IPS-15b (cell line): ENCODE data around the gene SP6.

ENCODE experiments used
- H3K27me3 ChIP-seq: one replicate; pipeline ENCODE4 v1.6.1; 2013; ENCODE audit warnings: low read length; ENCODE audit not compliant: control insufficient read depth, insufficient read depth
- H3K36me3 ChIP-seq: one replicate; pipeline ENCODE4 v1.6.1; 2013; ENCODE audit warnings: low read length; ENCODE audit not compliant: control insufficient read depth, insufficient read depth
- H3K4me1 ChIP-seq: one replicate; pipeline ENCODE4 v1.6.1; 2013; ENCODE audit warnings: mild to moderate bottlenecking, low read length; ENCODE audit not compliant: control insufficient read depth, insufficient read depth
- H3K4me3 ChIP-seq: one replicate; pipeline ENCODE4 v1.5.1; 2013; ENCODE audit warnings: low read depth, low read length
- H3K9ac ChIP-seq: one replicate; pipeline ENCODE4 v1.6.1; 2013; ENCODE audit warnings: low read depth, mild to moderate bottlenecking, low read length
- H3K9me3 ChIP-seq: one replicate; pipeline ENCODE4 v1.6.1; 2013; ENCODE audit warnings: mild to moderate bottlenecking, low read length; ENCODE audit not compliant: control insufficient read depth, insufficient read depth

Gene SP6

GRCh38 chr17:47837401-47838039 is 13.4 kb downstream of the SP6 start:
- H3K4me3 ChIP-seq: no peak overlapping the region
- peaks cover 5% of the 10 kb centered on the region for H3K36me3 ChIP-seq
- no peaks in the 10 kb centered on the region for H3K27me3 ChIP-seq
- H3K4me1 ChIP-seq: peaks cover 4% of the 10 kb centered on the region
- no peaks in the 10 kb centered on the region for H3K9me3 ChIP-seq
- no peak overlapping the region for H3K9ac ChIP-seq

DNA sequence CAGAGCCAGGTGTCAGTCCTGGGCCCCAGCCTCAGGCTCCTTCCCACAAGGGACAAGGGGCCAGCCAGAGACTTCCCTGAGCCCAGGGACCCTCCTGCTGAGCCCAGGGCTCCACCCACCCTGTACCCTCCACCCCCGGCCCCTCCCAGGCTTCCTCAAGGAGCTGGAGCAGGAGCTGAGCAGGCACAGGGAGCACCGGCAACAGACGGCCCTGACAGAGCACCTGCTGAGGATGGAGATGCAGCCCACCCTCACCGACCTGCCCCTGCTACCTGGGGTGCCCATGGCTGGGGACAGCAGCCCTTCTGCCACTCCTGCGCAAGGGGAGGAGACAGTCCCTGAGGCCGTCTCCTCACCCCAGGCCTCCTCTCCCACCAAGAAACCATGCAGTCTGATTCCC is 14.4 kb downstream of the SP6 start:
- Histone ChIP-seq H3K4me3 (no peak overlapping the region), H3K9ac (no peak overlapping the region), H3K27me3 (no peaks in the 10 kb centered on the region), H3K4me1 (peaks cover 4% of the 10 kb centered on the region), H3K9me3 (no peaks in the 10 kb centered on the region), H3K36me3 (peaks cover 5% of the 10 kb centered on the region)

DNA sequence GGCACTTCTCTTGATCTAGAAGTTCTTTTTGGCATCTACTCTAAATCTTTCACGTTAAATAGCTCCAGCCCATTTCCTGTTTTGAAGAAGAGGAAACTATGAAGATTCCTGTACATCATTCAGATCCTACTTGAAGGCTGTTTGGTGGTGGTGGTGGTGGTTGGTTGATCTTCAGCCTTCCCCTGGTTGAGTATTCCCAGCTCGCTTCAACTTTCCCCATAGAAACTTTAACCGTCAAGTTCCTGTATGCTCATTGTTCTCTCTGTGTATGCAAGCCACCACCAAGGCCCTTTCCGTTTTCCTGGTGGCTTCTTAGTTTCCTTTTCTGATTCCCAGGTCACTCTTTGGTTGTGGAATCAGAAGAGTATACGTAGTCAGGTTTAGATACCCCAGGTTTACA is 16.2 kb downstream of the SP6 start:
- Histone ChIP-seq H3K4me1 (no peaks in the 10 kb centered on the region), H3K36me3 (peaks cover 7% of the 10 kb centered on the region), H3K9me3 (no peaks in the 10 kb centered on the region), H3K4me3 (no peak overlapping the region), H3K27me3 (no peaks in the 10 kb centered on the region), H3K9ac (no peak overlapping the region)

- H3K9me3 ChIP-seq: no peaks in the 10 kb centered on the region
- peak overlapping the region; percentile 100 for H3K4me3 ChIP-seq
- peaks cover 12% of the 10 kb centered on the region for H3K36me3 ChIP-seq
- no peaks in the 10 kb centered on the region for H3K27me3 ChIP-seq
- peak overlapping the region; percentile 32 for H3K9ac ChIP-seq
- no peaks in the 10 kb centered on the region for H3K4me1 ChIP-seq
These were observed 19.0 kb downstream of the SP6 start for GRCh38 chr17:47831934-47832327.

DNA sequence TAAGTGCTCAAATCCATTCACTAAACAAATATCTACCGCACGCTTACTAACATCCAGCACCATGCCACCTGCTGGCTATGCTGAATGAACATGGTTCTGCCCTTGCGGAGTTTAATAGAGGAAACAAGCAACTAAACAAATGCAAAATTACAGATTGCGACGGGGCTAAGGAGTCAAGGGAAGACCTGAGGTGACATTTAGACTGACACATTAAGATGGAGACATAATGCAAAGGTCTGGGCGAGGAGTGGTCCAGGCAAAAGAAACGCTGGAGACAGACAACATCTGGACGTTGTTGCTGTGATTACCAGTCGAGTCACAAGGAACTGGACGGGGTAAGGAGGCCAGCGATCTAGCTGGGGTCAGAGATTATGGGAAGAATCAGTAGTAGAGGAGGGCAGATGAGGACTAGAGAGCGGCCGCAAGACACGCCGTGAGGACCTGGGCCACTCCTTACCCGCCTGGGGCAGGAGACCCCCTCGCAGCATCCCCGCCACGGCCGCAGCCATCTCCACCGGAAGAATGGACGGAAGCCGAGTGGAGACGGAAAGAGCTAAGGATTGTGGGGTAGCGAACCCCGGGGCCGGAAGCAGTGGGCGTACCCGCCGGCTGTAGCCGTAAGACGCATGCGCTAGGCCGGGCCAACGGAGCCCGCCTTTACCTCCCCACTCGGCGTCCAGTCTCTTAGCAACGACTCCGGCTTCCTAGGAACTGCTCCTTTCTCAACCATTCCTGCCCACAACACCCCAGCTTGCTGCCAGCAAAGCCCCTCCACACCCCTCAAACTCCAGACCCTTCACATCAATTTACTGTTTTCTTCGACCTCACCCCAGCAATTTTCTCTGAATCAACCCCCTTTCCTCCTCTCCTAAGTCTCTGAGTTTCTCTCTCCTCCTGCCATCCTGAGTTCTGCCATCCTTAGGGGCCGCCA is 19.7 kb downstream of the SP6 start, which contains the start of the genes LRRC46 and MRPL10:
Gene LRRC46 (plus strand): TSS at position 668 of the 931 bp plus-strand sequence. CDS start 320 bp downstream, outside the sequence.
Gene MRPL10 (minus strand): TSS at position 539 of the 931 bp plus-strand sequence. CDS start 30 bp downstream, at position 509.
- Histone ChIP-seq H3K27me3 (no peaks in the 10 kb centered on the region), H3K9ac (peak within 1 kb of the TSS; percentile 96), H3K4me1 (no peaks in the 10 kb centered on the region), H3K36me3 (peaks cover 18% of the 10 kb centered on the region), H3K4me3 (peak within 1 kb of the TSS; percentile 100), H3K9me3 (no peaks in the 10 kb centered on the region)

DNA sequence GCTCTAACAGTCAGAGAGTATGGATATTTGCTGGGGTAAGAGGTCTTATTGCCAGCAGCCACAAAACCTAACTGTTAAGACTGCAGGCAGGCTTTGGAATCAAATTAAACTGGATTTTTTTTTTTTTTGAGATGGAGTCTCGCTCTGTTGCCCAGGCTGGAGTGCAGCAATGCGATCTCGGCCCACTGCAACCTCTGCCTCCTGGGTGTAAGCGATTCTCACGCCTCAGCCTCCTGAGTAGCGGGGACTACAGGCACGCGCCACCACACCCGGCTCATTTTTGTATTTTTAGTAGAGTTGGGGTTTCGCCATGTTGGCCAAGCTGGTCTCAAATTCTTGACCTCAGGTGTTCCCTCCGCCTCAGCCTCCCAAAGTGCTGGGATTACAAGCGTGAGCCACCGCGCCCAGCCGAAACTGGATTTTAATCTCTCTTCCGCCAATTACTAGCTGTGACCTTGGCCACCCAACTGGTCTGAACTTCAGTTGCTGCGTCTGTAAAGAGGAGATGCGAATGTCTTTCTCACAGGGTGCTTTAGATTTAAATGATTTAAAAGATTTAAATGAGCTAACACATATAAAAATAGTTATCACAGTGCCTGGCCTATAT is 20.5 kb downstream of the SP6 start:
- H3K36me3 ChIP-seq: peaks cover 22% of the 10 kb centered on the region
- H3K9ac ChIP-seq: peak overlapping the region; percentile 96
- no peaks in the 10 kb centered on the region for H3K9me3 ChIP-seq
- no peaks in the 10 kb centered on the region for H3K4me1 ChIP-seq
- H3K27me3 ChIP-seq: no peaks in the 10 kb centered on the region
- peak overlapping the region; percentile 100 for H3K4me3 ChIP-seq

DNA sequence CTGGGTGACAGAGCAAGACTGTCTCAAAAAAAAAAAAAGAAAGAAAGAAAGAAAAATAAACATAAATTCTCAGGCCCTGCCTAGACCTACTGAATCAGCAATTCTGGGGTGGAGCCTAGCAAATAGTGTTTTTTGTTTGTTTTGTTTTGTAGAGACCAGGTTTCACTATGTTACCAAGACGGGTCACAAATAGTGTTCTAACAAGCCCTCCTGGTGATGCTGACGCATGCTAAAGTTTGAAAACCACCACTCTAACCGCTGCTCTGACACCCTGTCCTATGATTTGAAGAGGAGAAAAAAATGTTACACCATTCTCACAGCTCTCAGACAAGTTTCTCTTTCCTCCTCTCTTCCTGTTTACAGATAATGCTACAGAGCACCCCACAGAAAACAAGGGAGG is 21.1 kb downstream of the SP6 start:
- Histone ChIP-seq H3K36me3 (peaks cover 24% of the 10 kb centered on the region), H3K4me1 (no peaks in the 10 kb centered on the region), H3K9ac (no peak overlapping the region), H3K27me3 (no peaks in the 10 kb centered on the region), H3K4me3 (no peak overlapping the region), H3K9me3 (no peaks in the 10 kb centered on the region)

- H3K27me3 ChIP-seq: no peaks in the 10 kb centered on the region
- peaks cover 21% of the 10 kb centered on the region for H3K36me3 ChIP-seq
- H3K9me3 ChIP-seq: no peaks in the 10 kb centered on the region
- H3K4me3 ChIP-seq: no peak overlapping the region
- H3K4me1 ChIP-seq: peaks cover 2% of the 10 kb centered on the region
- no peak overlapping the region for H3K9ac ChIP-seq
These were observed 27.4 kb downstream of the SP6 start for GRCh38 chr17:47823519-47823918.

GRCh38 chr17:47822785-47823184 is 28.2 kb downstream of the SP6 start:
- Histone ChIP-seq H3K4me1 (peaks cover 2% of the 10 kb centered on the region), H3K4me3 (no peak overlapping the region), H3K9me3 (no peaks in the 10 kb centered on the region), H3K27me3 (no peaks in the 10 kb centered on the region), H3K9ac (no peak overlapping the region), H3K36me3 (peaks cover 18% of the 10 kb centered on the region)

GRCh38 chr17:47821424-47822391 is 29.3 kb downstream of the SP6 start, which contains the start of gene OSBPL7:
OSBPL7 (minus strand) TSS chr17:47821794; CDS start chr17:47820278, 1,516 bp downstream.
- Histone ChIP-seq H3K9ac (peak within 1 kb of the TSS; percentile 38), H3K4me3 (peak within 1 kb of the TSS; percentile 93), H3K9me3 (no peaks in the 10 kb centered on the region), H3K27me3 (no peaks in the 10 kb centered on the region), H3K36me3 (peaks cover 15% of the 10 kb centered on the region), H3K4me1 (peaks cover 2% of the 10 kb centered on the region)

GRCh38 chr17:47821031-47821423 is 29.9 kb downstream of the SP6 start:
- Histone ChIP-seq H3K36me3 (peaks cover 13% of the 10 kb centered on the region), H3K4me3 (peak overlapping the region; percentile 93), H3K9ac (peak overlapping the region; percentile 38), H3K9me3 (no peaks in the 10 kb centered on the region), H3K27me3 (no peaks in the 10 kb centered on the region), H3K4me1 (peaks cover 2% of the 10 kb centered on the region)
